ENCODE data around the gene SELENOF.

Gene SELENOF

DNA sequence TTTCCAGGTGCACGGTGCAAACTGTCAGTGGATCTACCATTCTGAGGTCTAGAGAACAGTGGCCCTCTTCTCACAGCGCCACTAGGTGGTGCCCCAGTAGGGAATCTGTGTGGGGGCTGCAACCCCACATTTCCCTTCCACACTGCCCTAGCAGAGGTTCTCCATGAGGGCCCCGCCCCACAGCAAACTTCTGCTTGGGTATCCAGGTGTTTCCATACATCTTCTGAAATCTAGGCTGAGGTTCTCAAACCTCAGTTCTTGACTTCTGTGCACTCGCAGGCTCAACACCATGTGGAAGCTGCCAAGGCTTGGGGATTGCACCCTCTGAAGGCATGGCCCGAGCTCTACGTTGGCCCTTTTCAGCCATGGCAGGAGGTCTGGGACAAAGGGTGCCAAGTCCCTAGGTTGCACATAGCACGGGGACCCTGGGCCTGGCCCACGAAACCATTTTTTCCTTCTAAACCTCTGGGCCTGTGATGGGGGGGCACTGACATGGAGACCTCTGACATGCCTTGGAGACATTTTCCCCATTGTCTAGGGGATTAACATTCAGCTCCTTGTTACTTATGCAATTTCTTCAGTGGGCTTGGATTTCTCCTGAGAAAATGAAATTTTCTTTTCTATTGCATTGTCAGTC, 10.5 kb upstream of the SELENOF start:
- Histone ChIP-seq H3K27me3 (ENCODE audit: control insufficient read depth in 2 of 2, insufficient read depth in 2 of 2, low read length in 2 of 2) (no peaks in the 10 kb centered on the region), H3K9ac (ENCODE audit: low read depth in 1 of 2, low read length in 2 of 2) (no peak overlapping the region), H3K36me3 (ENCODE audit: control insufficient read depth in 2 of 2, insufficient read depth in 2 of 2, low read length in 2 of 2) (no peaks in the 10 kb centered on the region), H3K4me3 (ENCODE audit: low read length in 2 of 2) (no peak overlapping the region), H3K9me3 (ENCODE audit: control insufficient read depth in 2 of 2, low read length in 2 of 2) (no peaks in the 10 kb centered on the region), H3K27ac (ENCODE audit: low read depth in 2 of 2, low read length in 2 of 2) (no peak overlapping the region), H3K4me1 (ENCODE audit: control insufficient read depth in 2 of 2, insufficient read depth in 2 of 2, low read length in 2 of 2) (peaks cover 0 to 7% of the 10 kb centered on the region in 2 donors)

GRCh38 chr1:86922445-86922844, 8.5 kb upstream of the SELENOF start:
- H3K27me3 ChIP-seq (ENCODE audit: control insufficient read depth in 2 of 2, insufficient read depth in 2 of 2, low read length in 2 of 2), result no peaks in the 10 kb centered on the region
- no peaks in the 10 kb centered on the region for H3K36me3 ChIP-seq (ENCODE audit: control insufficient read depth in 2 of 2, insufficient read depth in 2 of 2, low read length in 2 of 2)
- H3K9ac ChIP-seq (ENCODE audit: low read depth in 1 of 2, low read length in 2 of 2), result no peak overlapping the region
- H3K4me1 ChIP-seq (ENCODE audit: control insufficient read depth in 2 of 2, insufficient read depth in 2 of 2, low read length in 2 of 2), result peaks cover 0 to 4% of the 10 kb centered on the region in 2 donors
- H3K4me3 ChIP-seq (ENCODE audit: low read length in 2 of 2), result no peak overlapping the region
- H3K27ac ChIP-seq (ENCODE audit: low read depth in 2 of 2, low read length in 2 of 2), result no peak overlapping the region
- H3K9me3 ChIP-seq (ENCODE audit: control insufficient read depth in 2 of 2, low read length in 2 of 2), result no peaks in the 10 kb centered on the region

- Histone ChIP-seq H3K4me3 (ENCODE audit: low read length in 2 of 2) (no peak overlapping the region), H3K9me3 (ENCODE audit: control insufficient read depth in 2 of 2, low read length in 2 of 2) (no peaks in the 10 kb centered on the region), H3K27ac (ENCODE audit: low read depth in 2 of 2, low read length in 2 of 2) (no peak overlapping the region), H3K4me1 (ENCODE audit: control insufficient read depth in 2 of 2, insufficient read depth in 2 of 2, low read length in 2 of 2) (peaks cover 11 to 14% of the 10 kb centered on the region in 2 donors), H3K9ac (ENCODE audit: low read depth in 1 of 2, low read length in 2 of 2) (no peak overlapping the region), H3K36me3 (ENCODE audit: control insufficient read depth in 2 of 2, insufficient read depth in 2 of 2, low read length in 2 of 2) (no peaks in the 10 kb centered on the region), H3K27me3 (ENCODE audit: control insufficient read depth in 2 of 2, insufficient read depth in 2 of 2, low read length in 2 of 2) (no peaks in the 10 kb centered on the region)
Observed at GRCh38 chr1:86916752-86917151, 2.8 kb upstream of the SELENOF start.

- peaks cover 11 to 14% of the 10 kb centered on the region in 2 donors for H3K4me1 ChIP-seq (ENCODE audit: control insufficient read depth in 2 of 2, insufficient read depth in 2 of 2, low read length in 2 of 2)
- no peaks in the 10 kb centered on the region for H3K27me3 ChIP-seq (ENCODE audit: control insufficient read depth in 2 of 2, insufficient read depth in 2 of 2, low read length in 2 of 2)
- peak overlapping the region; percentile 46 to 74 for H3K27ac ChIP-seq (ENCODE audit: low read depth in 2 of 2, low read length in 2 of 2)
- H3K4me3 ChIP-seq (ENCODE audit: low read length in 2 of 2), result peak overlapping the region; percentile 78 to 97
- H3K36me3 ChIP-seq (ENCODE audit: control insufficient read depth in 2 of 2, insufficient read depth in 2 of 2, low read length in 2 of 2), result no peaks in the 10 kb centered on the region
- no peaks in the 10 kb centered on the region for H3K9me3 ChIP-seq (ENCODE audit: control insufficient read depth in 2 of 2, low read length in 2 of 2)
- peak overlapping the region; percentile 74 to 79 for H3K9ac ChIP-seq (ENCODE audit: low read depth in 1 of 2, low read length in 2 of 2)
Observed at GRCh38 chr1:86915737-86916235, 1.9 kb upstream of the SELENOF start.

DNA sequence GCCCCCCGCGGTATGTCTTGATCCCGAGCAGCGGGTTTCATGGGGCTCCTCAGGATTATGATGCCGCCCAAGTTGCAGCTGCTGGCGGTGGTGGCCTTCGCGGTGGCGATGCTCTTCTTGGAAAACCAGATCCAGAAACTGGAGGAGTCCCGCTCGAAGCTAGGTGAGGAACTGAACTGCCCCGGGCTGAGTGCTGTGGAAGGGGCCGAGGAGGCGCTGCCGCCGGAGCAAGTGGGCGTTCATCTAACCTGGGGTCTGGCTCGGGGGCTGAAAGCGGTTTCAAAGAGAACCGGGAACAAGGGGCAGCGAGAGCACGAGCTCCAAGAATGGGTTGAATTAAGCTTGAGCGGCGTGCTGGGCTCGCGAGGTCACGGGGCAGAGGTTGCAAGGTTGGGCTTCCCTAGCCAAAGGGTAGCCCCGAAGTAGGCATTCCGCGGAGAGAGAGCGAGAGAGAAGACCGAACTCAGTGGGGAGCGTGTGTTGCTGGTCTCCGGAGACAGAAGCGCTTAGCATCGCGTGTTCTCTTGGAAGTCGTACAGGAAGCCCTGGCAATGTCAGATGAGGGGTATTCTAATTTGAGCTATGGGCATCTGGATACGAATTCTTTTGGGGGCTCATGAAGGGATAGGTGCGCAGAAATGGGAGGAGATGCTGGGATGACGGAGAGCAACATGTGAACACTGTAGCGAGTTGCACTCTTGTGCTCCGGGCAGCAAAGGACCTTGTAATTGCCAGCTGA, 1.2 kb upstream of the SELENOF start:
- H3K27me3 ChIP-seq (ENCODE audit: control insufficient read depth in 2 of 2, insufficient read depth in 2 of 2, low read length in 2 of 2), result no peaks in the 10 kb centered on the region
- H3K36me3 ChIP-seq (ENCODE audit: control insufficient read depth in 2 of 2, insufficient read depth in 2 of 2, low read length in 2 of 2), result no peaks in the 10 kb centered on the region
- peak overlapping the region; percentile 74 to 79 for H3K9ac ChIP-seq (ENCODE audit: low read depth in 1 of 2, low read length in 2 of 2)
- peak overlapping the region; percentile 46 to 74 for H3K27ac ChIP-seq (ENCODE audit: low read depth in 2 of 2, low read length in 2 of 2)
- H3K9me3 ChIP-seq (ENCODE audit: control insufficient read depth in 2 of 2, low read length in 2 of 2), result no peaks in the 10 kb centered on the region
- peak overlapping the region; percentile 78 to 97 for H3K4me3 ChIP-seq (ENCODE audit: low read length in 2 of 2)
- peaks cover 11 to 14% of the 10 kb centered on the region in 2 donors for H3K4me1 ChIP-seq (ENCODE audit: control insufficient read depth in 2 of 2, insufficient read depth in 2 of 2, low read length in 2 of 2)

DNA sequence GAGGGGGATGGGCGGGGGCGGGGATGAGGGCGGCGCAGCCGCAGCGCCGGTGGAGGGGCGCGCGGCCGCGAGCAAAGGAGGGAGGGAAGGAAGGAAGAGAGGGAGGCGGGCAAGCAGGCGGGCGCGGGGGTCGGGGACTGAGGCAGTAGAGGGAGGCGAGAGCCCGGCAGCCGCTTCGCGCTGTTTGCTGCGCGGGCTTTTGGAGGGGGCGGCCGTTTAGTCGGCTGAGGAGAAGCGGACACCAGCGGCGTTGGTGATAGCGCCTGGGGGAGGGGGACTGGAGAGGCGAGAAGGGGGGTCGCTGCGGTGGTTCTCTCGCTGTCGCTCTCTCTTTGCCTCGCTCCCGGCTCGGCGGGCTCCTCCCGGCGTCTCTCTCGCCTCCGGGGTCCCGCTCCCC, 673 bp upstream of the SELENOF start, which contains the start of gene HS2ST1:
HS2ST1 (plus strand) TSS at position 35 of the 397 bp plus-strand sequence.
- no peaks in the 10 kb centered on the region for H3K36me3 ChIP-seq (ENCODE audit: control insufficient read depth in 2 of 2, insufficient read depth in 2 of 2, low read length in 2 of 2)
- H3K9ac ChIP-seq (ENCODE audit: low read depth in 1 of 2, low read length in 2 of 2), result peak within 1 kb of the TSS; percentile 92 to 96
- peak within 1 kb of the TSS; percentile 99 to 100 for H3K4me3 ChIP-seq (ENCODE audit: low read length in 2 of 2)
- H3K9me3 ChIP-seq (ENCODE audit: control insufficient read depth in 2 of 2, low read length in 2 of 2), result no peaks in the 10 kb centered on the region
- peaks cover 11 to 14% of the 10 kb centered on the region in 2 donors for H3K4me1 ChIP-seq (ENCODE audit: control insufficient read depth in 2 of 2, insufficient read depth in 2 of 2, low read length in 2 of 2)
- no peaks in the 10 kb centered on the region for H3K27me3 ChIP-seq (ENCODE audit: control insufficient read depth in 2 of 2, insufficient read depth in 2 of 2, low read length in 2 of 2)
- H3K27ac ChIP-seq (ENCODE audit: low read depth in 2 of 2, low read length in 2 of 2), result peak within 1 kb of the TSS; percentile 88 to 97

- no peaks in the 10 kb centered on the region for H3K36me3 ChIP-seq (ENCODE audit: control insufficient read depth in 2 of 2, insufficient read depth in 2 of 2, low read length in 2 of 2)
- H3K4me3 ChIP-seq (ENCODE audit: low read length in 2 of 2), result peak overlapping the region; percentile 99 to 100
- no peaks in the 10 kb centered on the region for H3K9me3 ChIP-seq (ENCODE audit: control insufficient read depth in 2 of 2, low read length in 2 of 2)
- no peaks in the 10 kb centered on the region for H3K27me3 ChIP-seq (ENCODE audit: control insufficient read depth in 2 of 2, insufficient read depth in 2 of 2, low read length in 2 of 2)
- H3K9ac ChIP-seq (ENCODE audit: low read depth in 1 of 2, low read length in 2 of 2), result peak overlapping the region; percentile 92 to 96
- peak overlapping the region; percentile 88 to 97 for H3K27ac ChIP-seq (ENCODE audit: low read depth in 2 of 2, low read length in 2 of 2)
- H3K4me1 ChIP-seq (ENCODE audit: control insufficient read depth in 2 of 2, insufficient read depth in 2 of 2, low read length in 2 of 2), result peaks cover 11 to 14% of the 10 kb centered on the region in 2 donors
Observed at GRCh38 chr1:86913399-86913895, 479 bp downstream of the SELENOF start.

DNA sequence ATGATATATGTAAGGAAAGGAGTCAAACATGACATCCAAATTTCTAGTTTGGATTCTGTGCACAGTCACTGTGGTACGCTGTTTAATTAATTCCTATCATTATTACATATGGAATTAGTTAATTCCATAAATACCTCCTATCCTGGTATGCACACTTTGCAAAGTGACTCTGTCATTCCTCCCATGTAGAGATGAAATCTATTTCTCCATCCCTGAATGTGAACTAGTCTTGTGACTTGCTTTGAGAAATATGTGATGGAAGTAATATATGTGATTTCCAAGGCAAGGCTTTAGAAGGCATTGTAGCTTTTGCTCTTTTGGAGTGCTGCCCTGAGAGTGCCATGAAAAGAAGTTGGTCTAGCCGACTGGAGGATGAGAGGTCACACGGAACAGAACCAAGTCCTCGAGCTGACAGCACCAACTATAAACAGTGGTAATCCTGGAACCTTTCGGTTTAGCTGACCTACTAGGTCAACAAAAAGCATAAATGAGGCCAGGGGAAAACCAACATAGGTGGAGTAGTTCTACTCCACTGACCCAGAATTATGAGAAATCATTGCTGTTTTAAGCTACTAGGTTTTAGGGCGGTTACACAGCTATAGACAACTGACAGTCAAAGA, 1.5 kb downstream of the SELENOF start:
- peak overlapping the region; percentile 99 to 100 for H3K4me3 ChIP-seq (ENCODE audit: low read length in 2 of 2)
- no peak overlapping the region for H3K27ac ChIP-seq (ENCODE audit: low read depth in 2 of 2, low read length in 2 of 2)
- peaks cover 11 to 14% of the 10 kb centered on the region in 2 donors for H3K4me1 ChIP-seq (ENCODE audit: control insufficient read depth in 2 of 2, insufficient read depth in 2 of 2, low read length in 2 of 2)
- no peaks in the 10 kb centered on the region for H3K9me3 ChIP-seq (ENCODE audit: control insufficient read depth in 2 of 2, low read length in 2 of 2)
- no peaks in the 10 kb centered on the region for H3K36me3 ChIP-seq (ENCODE audit: control insufficient read depth in 2 of 2, insufficient read depth in 2 of 2, low read length in 2 of 2)
- no peaks in the 10 kb centered on the region for H3K27me3 ChIP-seq (ENCODE audit: control insufficient read depth in 2 of 2, insufficient read depth in 2 of 2, low read length in 2 of 2)
- peak overlapping the region in 1 of 2 donors; percentile 96 for H3K9ac ChIP-seq (ENCODE audit: low read depth in 1 of 2, low read length in 2 of 2)

GRCh38 chr1:86906419-86906818, 7.5 kb downstream of the SELENOF start:
- Histone ChIP-seq H3K4me1 (ENCODE audit: control insufficient read depth in 2 of 2, insufficient read depth in 2 of 2, low read length in 2 of 2) (peaks cover 0 to 6% of the 10 kb centered on the region in 2 donors), H3K4me3 (ENCODE audit: low read length in 2 of 2) (no peak overlapping the region), H3K36me3 (ENCODE audit: control insufficient read depth in 2 of 2, insufficient read depth in 2 of 2, low read length in 2 of 2) (peaks cover 7 to 13% of the 10 kb centered on the region in 2 donors)

GRCh38 chr1:86905875-86906274, 8.1 kb downstream of the SELENOF start:
- no peak overlapping the region for H3K4me3 ChIP-seq (ENCODE audit: low read length in 2 of 2)
- H3K27ac ChIP-seq (ENCODE audit: low read depth in 2 of 2, low read length in 2 of 2), result no peak overlapping the region
- no peaks in the 10 kb centered on the region for H3K9me3 ChIP-seq (ENCODE audit: control insufficient read depth in 2 of 2, low read length in 2 of 2)
- H3K4me1 ChIP-seq (ENCODE audit: control insufficient read depth in 2 of 2, insufficient read depth in 2 of 2, low read length in 2 of 2), result peaks cover 0 to 6% of the 10 kb centered on the region in 2 donors
- H3K36me3 ChIP-seq (ENCODE audit: control insufficient read depth in 2 of 2, insufficient read depth in 2 of 2, low read length in 2 of 2), result peaks cover 7 to 15% of the 10 kb centered on the region in 2 donors
- no peak overlapping the region for H3K9ac ChIP-seq (ENCODE audit: low read depth in 1 of 2, low read length in 2 of 2)
- no peaks in the 10 kb centered on the region for H3K27me3 ChIP-seq (ENCODE audit: control insufficient read depth in 2 of 2, insufficient read depth in 2 of 2, low read length in 2 of 2)

More at GRCh38 chr1:86906419-86906818, 7.5 kb downstream of the SELENOF start:
- Histone ChIP-seq H3K9ac (ENCODE audit: low read depth in 1 of 2, low read length in 2 of 2) (no peak overlapping the region), H3K27me3 (ENCODE audit: control insufficient read depth in 2 of 2, insufficient read depth in 2 of 2, low read length in 2 of 2) (no peaks in the 10 kb centered on the region), H3K9me3 (ENCODE audit: control insufficient read depth in 2 of 2, low read length in 2 of 2) (no peaks in the 10 kb centered on the region), H3K27ac (ENCODE audit: low read depth in 2 of 2, low read length in 2 of 2) (no peak overlapping the region)
